AG09309 (cell line): ENCODE measurements around the gene MBNL1.

Source experiments
- DNase-seq: peaks from one replicate; pipeline ENCODE4 v3.0.0-alpha.2; 2010; ENCODE audit warnings: low read depth
- H3K4me3 ChIP-seq: 2 replicates; pipeline ENCODE4 v1.5.1; 2011; ENCODE audit warnings: mild to moderate bottlenecking, low read depth, low read length, moderate library complexity; ENCODE audit not compliant: control insufficient read depth
- CTCF ChIP-seq: IDR thresholded peaks from 2 replicates; pipeline ENCODE4 v1.5.1; 2011; ENCODE audit warnings: mild to moderate bottlenecking, low read depth, low read length, inconsistent platforms; ENCODE audit not compliant: insufficient read depth, control insufficient read depth; ENCODE audit errors: missing control alignments

The MBNL1 gene

GRCh38 chr3:152284906-152285305 is 16.2 kb downstream of the MBNL1 start:
- TF ChIP-seq CTCF = no peak
- no peak overlapping the region for H3K4me3 ChIP-seq
- no peak for DNase-seq

DNA sequence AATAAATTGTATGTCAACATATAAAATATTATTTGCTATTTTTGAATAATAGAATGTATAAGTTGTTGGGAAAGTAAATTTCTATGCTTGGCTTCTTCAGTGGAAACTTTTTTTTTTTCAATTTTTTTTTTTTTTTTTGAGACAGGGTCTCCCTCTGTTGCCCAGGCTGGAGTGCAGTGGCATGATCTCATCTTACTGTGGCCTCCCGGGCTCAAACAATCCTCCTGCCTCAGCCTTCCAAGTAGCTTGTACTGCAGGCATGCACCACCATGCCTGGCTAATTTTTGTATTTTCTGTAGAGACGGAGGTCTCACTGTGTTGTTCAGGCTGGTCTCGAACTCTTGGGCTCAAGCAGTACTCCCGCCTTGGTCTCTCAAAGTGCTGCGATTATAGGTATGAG is 16.8 kb downstream of the MBNL1 start:
- no peak for DNase-seq
- H3K4me3 ChIP-seq = no peak overlapping the region
- no peak for TF ChIP-seq CTCF

GRCh38 chr3:152287898-152288576 is 19.3 kb downstream of the MBNL1 start:
- TF ChIP-seq CTCF = no peak
- no peak overlapping the region for H3K4me3 ChIP-seq
- DNase-seq = no peak

GRCh38 chr3:152288681-152289080 is 20.0 kb downstream of the MBNL1 start:
- no peak overlapping the region for H3K4me3 ChIP-seq
- no peak for TF ChIP-seq CTCF
- no peak for DNase-seq

- no peak for TF ChIP-seq CTCF
- no peak overlapping the region for H3K4me3 ChIP-seq
- no peak for DNase-seq
Observed at GRCh38 chr3:152289708-152290107, 21.0 kb downstream of the MBNL1 start.

- H3K4me3 ChIP-seq = no peak overlapping the region
- no peak for TF ChIP-seq CTCF
- no peak for DNase-seq
Observed at GRCh38 chr3:152290374-152290773, 21.6 kb downstream of the MBNL1 start.
